ENCODE measurements around the gene C17orf78. TPM values are rescaled to one million over a fixed set of nuclear protein-coding genes. Genes with fewer than 3 reads are reported as not detected.

Gene C17orf78
- polyA plus RNA-seq, 1 experiment: not detected

DNA sequence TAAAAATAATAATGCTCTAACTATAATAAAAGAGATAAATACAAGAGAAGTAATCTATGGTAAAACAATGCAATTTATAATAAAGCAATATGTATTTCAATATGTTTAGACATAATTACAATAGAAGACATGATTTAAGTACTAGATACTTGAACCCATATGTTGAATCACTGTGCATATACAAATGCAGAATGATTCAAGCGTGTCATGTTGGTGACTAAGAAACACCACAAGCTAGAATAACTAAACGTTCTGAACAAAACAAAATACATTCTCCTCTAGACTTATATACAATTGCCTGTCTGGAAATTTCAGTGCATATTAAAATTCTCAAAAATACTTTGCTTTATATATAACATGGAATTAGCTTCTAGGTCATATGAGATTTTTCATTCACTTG is 42.1 kb downstream of the C17orf78 start:
- no peak for DNase-seq (ENCODE audit: low read depth, low spot score)
- ChIA-PET POLR2A (no interaction called here), CTCF (interaction anchor here (0.5 kb wide), 1 partner anchor 98 kb away, joined by 10 read pairs; no protein-coding TSS in a partner anchor)

DNA sequence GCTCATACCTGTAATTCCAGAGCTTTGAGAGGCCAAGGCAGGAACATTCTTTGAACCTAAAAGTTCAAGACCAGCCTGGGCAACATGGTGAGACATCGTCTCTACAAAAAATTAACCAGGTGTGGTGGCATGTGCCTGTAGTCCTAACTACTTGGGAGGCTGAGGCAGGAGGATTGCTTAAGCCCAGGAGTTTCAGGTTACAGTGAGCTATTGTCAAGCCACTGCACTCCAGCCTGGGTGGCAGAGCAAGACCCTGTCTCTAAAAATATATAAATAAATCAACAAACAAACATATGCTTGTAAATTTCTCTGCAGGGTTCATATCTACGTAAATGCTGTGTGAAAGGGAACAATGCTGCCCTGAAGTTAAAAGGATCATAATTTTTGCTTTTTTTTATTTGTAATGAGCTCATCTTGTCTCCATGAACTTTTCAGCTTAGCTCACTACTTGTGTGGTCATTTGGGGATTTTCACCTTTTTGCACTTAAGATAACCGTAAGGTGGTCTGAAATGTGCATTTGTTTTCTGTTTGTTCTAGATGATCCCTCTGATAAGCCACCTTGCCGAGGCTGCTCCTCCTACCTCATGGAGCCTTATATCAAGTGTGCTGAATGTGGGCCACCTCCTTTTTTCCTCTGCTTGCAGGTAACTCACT is 47.3 kb downstream of the C17orf78 start:
- ChIA-PET POLR2A (no interaction called here), CTCF (interaction anchor here (1.1 to 1.2 kb wide), 2 partner anchors 9 to 50 kb away, joined by 3 to 4 read pairs; no protein-coding TSS in a partner anchor)
- Histone ChIP-seq H3K9me3 (ENCODE audit: control insufficient read depth, insufficient read depth, low read length) (no peaks in the 10 kb centered on the region), H3K27ac (ENCODE audit: low read depth, low read length) (no peak overlapping the region), H3K27me3 (ENCODE audit: control insufficient read depth, insufficient read depth, low read length) (no peaks in the 10 kb centered on the region), H3K4me3 (ENCODE audit: low read depth, low read length) (no peak overlapping the region)
- no peak for DNase-seq (ENCODE audit: low read depth, low spot score)
- TF ChIP-seq, protein P1, sequence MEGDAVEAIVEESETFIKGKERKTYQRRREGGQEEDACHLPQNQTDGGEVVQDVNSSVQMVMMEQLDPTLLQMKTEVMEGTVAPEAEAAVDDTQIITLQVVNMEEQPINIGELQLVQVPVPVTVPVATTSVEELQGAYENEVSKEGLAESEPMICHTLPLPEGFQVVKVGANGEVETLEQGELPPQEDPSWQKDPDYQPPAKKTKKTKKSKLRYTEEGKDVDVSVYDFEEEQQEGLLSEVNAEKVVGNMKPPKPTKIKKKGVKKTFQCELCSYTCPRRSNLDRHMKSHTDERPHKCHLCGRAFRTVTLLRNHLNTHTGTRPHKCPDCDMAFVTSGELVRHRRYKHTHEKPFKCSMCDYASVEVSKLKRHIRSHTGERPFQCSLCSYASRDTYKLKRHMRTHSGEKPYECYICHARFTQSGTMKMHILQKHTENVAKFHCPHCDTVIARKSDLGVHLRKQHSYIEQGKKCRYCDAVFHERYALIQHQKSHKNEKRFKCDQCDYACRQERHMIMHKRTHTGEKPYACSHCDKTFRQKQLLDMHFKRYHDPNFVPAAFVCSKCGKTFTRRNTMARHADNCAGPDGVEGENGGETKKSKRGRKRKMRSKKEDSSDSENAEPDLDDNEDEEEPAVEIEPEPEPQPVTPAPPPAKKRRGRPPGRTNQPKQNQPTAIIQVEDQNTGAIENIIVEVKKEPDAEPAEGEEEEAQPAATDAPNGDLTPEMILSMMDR (IDR thresholded peaks at IDR 0.05; ENCODE audit: low read depth, low read length): no peak

More for the DNA sequence above, 42.1 kb downstream of the C17orf78 start:
- no peak overlapping the region for H3K27ac ChIP-seq (ENCODE audit: low read depth, low read length)
- no peak overlapping the region for H3K4me3 ChIP-seq (ENCODE audit: low read depth, low read length)
- H3K9me3 ChIP-seq (ENCODE audit: control insufficient read depth, insufficient read depth, low read length): no peaks in the 10 kb centered on the region
- H3K27me3 ChIP-seq (ENCODE audit: control insufficient read depth, insufficient read depth, low read length): no peaks in the 10 kb centered on the region
- TF ChIP-seq, protein P1 (IDR thresholded peaks at IDR 0.05; ENCODE audit: low read depth, low read length): no peak

DNA sequence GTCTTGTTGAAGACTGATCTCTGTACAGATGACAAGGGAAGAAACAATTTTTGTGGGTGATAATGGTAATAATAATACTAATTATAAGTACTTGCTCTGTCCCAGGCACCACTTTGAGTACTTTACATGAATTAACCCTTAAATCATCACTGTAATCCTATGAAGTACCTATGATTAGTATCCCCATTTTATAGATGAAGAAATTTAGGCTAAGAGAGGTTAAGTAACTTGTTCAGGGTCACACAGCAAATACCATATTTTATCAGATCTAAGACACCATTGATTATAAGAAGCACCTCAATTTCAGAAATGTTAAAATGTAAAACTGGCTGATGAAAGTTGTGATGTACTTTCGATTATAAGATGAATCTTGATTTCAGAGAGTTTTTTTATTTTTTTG is 49.5 kb downstream of the C17orf78 start:
- Histone ChIP-seq H3K27me3 (ENCODE audit: control insufficient read depth, insufficient read depth, low read length) (no peaks in the 10 kb centered on the region), H3K27ac (ENCODE audit: low read depth, low read length) (no peak overlapping the region), H3K4me3 (ENCODE audit: low read depth, low read length) (no peak overlapping the region), H3K9me3 (ENCODE audit: control insufficient read depth, insufficient read depth, low read length) (no peaks in the 10 kb centered on the region)
- TF ChIP-seq, protein P1 (IDR thresholded peaks at IDR 0.05; ENCODE audit: low read depth, low read length): no peak
- DNase-seq (ENCODE audit: low read depth, low spot score): no peak
- ChIA-PET CTCF (interaction anchor here (0.6 to 1.1 kb wide), 3 partner anchors 10 to 27 kb away, joined by 3 read pairs; no protein-coding TSS in a partner anchor), POLR2A (interaction anchor here (0.7 kb wide), 1 partner anchor 127 kb away, joined by 3 read pairs; no protein-coding TSS in a partner anchor)

DNA sequence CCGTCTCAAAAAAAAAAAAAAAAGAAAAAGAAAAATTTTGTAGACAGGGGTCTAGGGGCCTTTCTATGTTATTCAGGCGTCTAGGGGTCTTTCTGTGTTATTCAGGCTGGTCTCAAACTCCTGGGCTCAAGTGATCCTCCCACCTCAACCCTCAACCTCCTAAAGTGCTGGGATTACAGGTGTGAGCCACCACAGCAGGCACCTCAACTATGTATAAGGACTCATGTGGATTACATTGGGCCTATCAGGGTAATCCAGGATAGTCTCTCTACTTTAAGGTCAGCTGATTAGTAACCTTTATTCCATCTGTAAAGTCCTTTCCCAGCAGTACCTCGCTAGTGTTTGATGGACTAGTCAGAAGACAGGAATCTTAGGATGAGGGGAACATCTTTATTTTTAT is 53.3 kb downstream of the C17orf78 start:
- H3K27ac ChIP-seq (ENCODE audit: low read depth, low read length): no peak overlapping the region
- ChIA-PET CTCF (interaction anchor here (1.8 kb wide), 1 partner anchor 9 kb away, joined by 6 read pairs; no protein-coding TSS in a partner anchor), POLR2A (no interaction called here)
- DNase-seq (ENCODE audit: low read depth, low spot score): no peak
- TF ChIP-seq, protein P1 (IDR thresholded peaks at IDR 0.05; ENCODE audit: low read depth, low read length): no peak
- H3K27me3 ChIP-seq (ENCODE audit: control insufficient read depth, insufficient read depth, low read length): no peaks in the 10 kb centered on the region
- no peak overlapping the region for H3K4me3 ChIP-seq (ENCODE audit: low read depth, low read length)
- no peaks in the 10 kb centered on the region for H3K9me3 ChIP-seq (ENCODE audit: control insufficient read depth, insufficient read depth, low read length)

- no peaks in the 10 kb centered on the region for H3K27me3 ChIP-seq (ENCODE audit: control insufficient read depth, insufficient read depth, low read length)
- CTCF ChIA-PET: interaction anchor here (1.8 kb wide), 1 partner anchor 9 kb away, joined by 6 read pairs; no protein-coding TSS in a partner anchor
- H3K27ac ChIP-seq (ENCODE audit: low read depth, low read length): no peak overlapping the region
- POLR2A ChIA-PET: interaction anchor here (0.8 kb wide), 1 partner anchor 11 kb away, joined by 5 read pairs; no protein-coding TSS in a partner anchor
- DNase-seq (ENCODE audit: low read depth, low spot score): no peak
- no peak overlapping the region for H3K4me3 ChIP-seq (ENCODE audit: low read depth, low read length)
- no peaks in the 10 kb centered on the region for H3K9me3 ChIP-seq (ENCODE audit: control insufficient read depth, insufficient read depth, low read length)
- TF ChIP-seq, protein P1 (IDR thresholded peaks at IDR 0.05; ENCODE audit: low read depth, low read length): no peak
Observed at GRCh38 chr17:37429453-37429852, 53.7 kb downstream of the C17orf78 start.
